Camera-type eye (tissue), 1 donor: Measurements from ENCODE around the gene TIMM29. TPM values are rescaled to one million over a fixed set of nuclear protein-coding genes. Genes with fewer than 3 reads are reported as not detected.

Source experiments
- total RNA-seq: library from RNA; depleted of rRNA; stranded (reverse); fragments of >200 nt; gene quantifications from one replicate; pipeline ENCODE4 v1.2.3, GENCODE V29; 2014

Gene TIMM29
- 44.3 TPM for total RNA-seq

DNA sequence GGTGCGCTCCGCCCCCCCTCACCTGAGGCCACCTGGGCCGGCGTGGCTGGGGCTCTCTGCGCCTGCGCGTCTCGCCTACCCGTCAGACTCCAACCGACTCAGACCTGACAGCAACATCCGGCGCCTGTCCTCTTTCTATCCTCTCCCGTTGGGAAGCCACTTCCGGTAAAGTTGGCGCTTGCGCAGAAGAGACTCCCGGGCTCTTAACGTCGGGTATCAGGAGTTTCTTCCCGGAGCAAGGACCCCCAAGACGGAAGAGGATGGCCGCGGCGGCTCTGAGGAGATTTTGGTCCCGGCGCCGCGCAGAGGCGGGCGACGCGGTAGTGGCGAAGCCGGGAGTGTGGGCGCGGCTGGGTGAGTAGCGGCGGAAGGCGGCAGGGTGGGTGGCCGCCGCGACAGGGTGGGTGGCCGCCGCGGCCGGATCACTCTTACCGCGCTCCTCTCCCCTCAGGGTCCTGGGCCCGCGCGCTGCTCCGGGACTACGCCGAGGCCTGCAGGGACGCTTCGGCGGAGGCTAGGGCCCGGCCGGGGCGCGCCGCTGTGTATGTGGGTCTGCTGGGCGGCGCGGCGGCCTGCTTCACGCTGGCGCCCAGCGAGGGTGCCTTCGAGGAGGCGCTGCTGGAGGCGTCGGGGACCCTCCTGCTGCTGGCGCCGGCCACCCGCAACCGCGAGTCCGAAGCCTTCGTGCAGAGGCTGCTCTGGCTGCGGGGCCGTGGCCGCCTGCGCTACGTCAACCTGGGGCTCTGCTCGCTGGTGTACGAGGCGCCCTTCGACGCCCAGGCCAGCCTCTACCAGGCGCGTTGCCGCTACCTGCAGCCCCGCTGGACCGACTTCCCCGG, at the start of gene TIMM29, which contains the start of gene YIPF2:
Gene TIMM29 (plus strand): TSS at position 249 of the 839 bp plus-strand sequence. CDS start 12 bp downstream, at position 261.
Gene YIPF2 (minus strand): TSS at position 77 of the 839 bp plus-strand sequence. CDS start 229 bp downstream, outside the sequence.

DNA sequence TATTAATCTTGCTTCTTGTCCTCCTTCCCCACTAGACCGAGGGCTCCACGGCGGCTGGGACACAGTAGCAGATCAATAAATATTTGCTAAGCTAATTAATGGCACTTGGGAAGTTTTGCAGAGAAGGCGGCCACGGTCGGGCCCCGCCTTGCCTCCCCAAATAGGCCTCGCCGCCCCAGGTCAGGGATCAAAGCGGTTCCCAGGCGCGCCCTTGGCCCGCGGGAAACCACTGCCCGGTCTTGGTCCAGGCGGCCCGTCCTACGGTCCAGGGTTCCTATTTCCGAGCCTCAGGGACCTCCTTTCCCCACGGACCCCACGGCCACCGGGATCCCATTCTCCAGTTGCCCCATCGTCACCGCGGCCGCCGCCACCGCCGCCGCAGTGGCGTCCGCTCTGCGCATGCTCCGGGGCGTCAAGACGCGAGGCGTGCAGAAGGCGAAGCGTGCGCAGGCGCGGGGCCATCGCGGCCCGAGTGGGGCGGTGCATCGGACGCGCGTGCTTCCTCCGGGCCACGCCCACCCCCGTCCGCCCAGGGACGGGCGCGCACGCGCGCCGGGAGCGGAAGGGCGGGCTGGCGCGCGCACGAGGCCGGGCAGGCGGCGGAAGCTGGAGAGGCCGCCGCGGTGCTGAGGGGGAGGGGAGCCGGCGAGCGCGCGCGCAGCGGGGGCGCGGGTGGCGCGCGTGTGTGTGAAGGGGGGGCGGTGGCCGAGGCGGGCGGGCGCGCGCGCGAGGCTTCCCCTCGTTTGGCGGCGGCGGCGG, 31.9 kb downstream of the TIMM29 start, which contains the start of gene SMARCA4:
Gene SMARCA4 (plus strand): TSS at position 717 of the 759 bp plus-strand sequence. CDS start 23,122 bp downstream, outside the sequence.

Other genes starting within 250 kb of the TIMM29 start
- 42.2 TPM for gene QTRT1, start 227.4 kb upstream of the TIMM29 start, total RNA-seq
- 109 TPM for gene DNM2, start 210.7 kb upstream of the TIMM29 start, total RNA-seq
- gene TMED1, start 92.6 kb upstream of the TIMM29 start, total RNA-seq, result 34.1 TPM
- gene C19orf38, start 80.4 kb upstream of the TIMM29 start, total RNA-seq, result 5.6 TPM
- gene CARM1, start 57.3 kb upstream of the TIMM29 start, total RNA-seq, result 27.1 TPM
- gene YIPF2, start 172 bp upstream of the TIMM29 start, total RNA-seq, result 53.3 TPM
- 160 TPM for gene SMARCA4, start 32.2 kb downstream of the TIMM29 start, total RNA-seq
- gene LDLR, start 160.7 kb downstream of the TIMM29 start, total RNA-seq, result 28.2 TPM
- 11.4 TPM for gene SPC24, start 227.0 kb downstream of the TIMM29 start, total RNA-seq